Heart left ventricle (tissue), 16 donors: Measurements from ENCODE around the gene KLHDC10. TPM values are rescaled to one million over a fixed set of nuclear protein-coding genes. Genes with fewer than 3 reads are reported as not detected.

Experiments used
- ATAC-seq, 4 donors: fragments of 200-7000 bp; cut with Tn5 transposase; one replicate each; pipeline ENCODE4 v1.9.1; 2020 to 2022; ENCODE audit warnings: moderate library complexity in 4 of 4, mild to moderate bottlenecking in 3 of 4, moderate number of reproducible peaks in 1 of 4
- DNase-seq, 5 donors: peaks; one replicate each; pipeline ENCODE4 v3.0.0-alpha.2; 2020
- H3K27ac ChIP-seq, 12 donors: fragments of 200-600 bp; sonication (generic) in 4 of 12; one replicate each; pipeline versions ENCODE4 v1.5.0 to v1.8.0; 2016 to 2022; ENCODE audit warnings: mild to moderate bottlenecking in 2 of 12
- H3K27me3 ChIP-seq, 9 donors: fragments of 200-600 bp; sonication (generic) in 2 of 9; one replicate each; pipeline versions ENCODE4 v1.5.1 to v1.8.0; 2016 to 2022; ENCODE audit warnings: mild to moderate bottlenecking in 3 of 9
- H3K36me3 ChIP-seq, 9 donors: fragments of 200-600 bp; sonication (generic) in 2 of 9; one replicate each; pipeline versions ENCODE4 v1.5.0 to v1.8.0; 2018 to 2022; ENCODE audit warnings: mild to moderate bottlenecking in 2 of 9
- H3K4me1 ChIP-seq, 12 donors: fragments of 200-600 bp; sonication (generic) in 4 of 12; one replicate each; pipeline versions ENCODE4 v1.5.0 to v1.8.0; 2016 to 2022; ENCODE audit warnings: mild to moderate bottlenecking in 3 of 12
- H3K4me3 ChIP-seq, 12 donors: fragments of 200-600 bp; sonication (generic) in 4 of 12; one replicate each; pipeline versions ENCODE4 v1.5.0 to v1.8.0; 2017 to 2022; ENCODE audit warnings: mild to moderate bottlenecking in 9 of 12, moderate library complexity in 4 of 12
- H3K9me3 ChIP-seq, 12 donors: fragments of 200-600 bp; sonication (generic) in 4 of 12; one replicate each; pipeline versions ENCODE4 v1.5.0 to v1.8.0; 2016 to 2022; ENCODE audit warnings: mild to moderate bottlenecking in 1 of 12
- POLR2A ChIP-seq, 2 donors: fragments of 450-650 bp; IDR thresholded peaks; one replicate each; pipeline ENCODE4 v1.6.1; 2017; ENCODE audit warnings: antibody characterized with exemption in 2 of 2, mild to moderate bottlenecking in 2 of 2, moderate library complexity in 2 of 2
- WGBS, 4 donors: extraction: QIAGEN DNeasy Blood & Tissue Kit in 2 of 4; methylation state at CpG; one replicate each; pipeline versions ENCODE4 v1.1.5 to v1.1.7; 2013 to 2018; 5-methylcytosine and 5-hydroxymethylcytosine counted together
- intact Hi-C, 10 donors: fragments of 100-400 bp; cut with DNase I; formaldehyde crosslinking; loops; one replicate each; pipeline versions ENCODE4 v1.11.1 to v1.14.2; 2022
- polyA plus RNA-seq, 2 donors: library from polyadenylated mRNA; stranded (reverse); fragments of 200-250 nt; gene quantifications; one replicate each; pipeline ENCODE4 v1.2.3, GENCODE V29; 2013
- total RNA-seq, 9 donors: library from RNA; depleted of rRNA in 2 of 9; stranded (reverse); fragments of >200 nt in 2 of 9; fragmentation: NEBNext Ultra II Directional in 3 of 9; extraction: Animal tissue kit (Norgen Biotek cat#: 25700) in 3 of 9; gene quantifications; one replicate each; pipeline versions ENCODE4 v1.1.0 to v1.2.4, GENCODE V29; 2016 to 2023
- TF ChIP-seq, protein P1 (sequence below), 12 donors: fragments of 200-600 bp; sonication (generic) in 4 of 12; IDR thresholded peaks; one replicate each; pipeline versions ENCODE4 v1.5.0 to v1.8.0; 2018 to 2022; ENCODE audit warnings: antibody characterized with exemption in 12 of 12, mild to moderate bottlenecking in 5 of 12
- donor health status: ischemic (EF 13 %, LVEDD 7.1; RV severe dilation, severe dysfunction).
- donor health status: healthy with polysubstance abuse.
- donor health status: DM: no; HTN: yes; CAD: no.
- donor health status: DM: no; HTN: no; CAD: no.
- donor health status: ischemic (EF 25% LVEDD 6.9; RV normal size, moderate dysfunction).
- donor health status: ischemic (EF 25% LVEDD 5.7; RV mildly dilated, moderate dysfunction).
- donor health status: healthy.
- donor health status: DM: yes; HTN: yes; CAD: no.
- donor health status: ischemic (EF 35%, LVEDD 5.7; RV mildly dilated, moderate dysfunction).
- donor health status: nonischemic (EF 11% LVEDD 7.7; RV severe dilation, severe dysfunction).
- donor health status: DM: yes; HTN: yes; CAD: no.
- donor health status: PGD.
- donor health status: ischemic (EF 29% LVEDD 5.4; RV normal size, mild dysfunction).
- donor health status: nonischemic (EF 23%, LVEDD 6.1; RV moderate dilation, normal function).

Gene KLHDC10
- total and polyA plus RNA-seq, 11 donors, result 7.0 to 32.6 (median 26.4) TPM

DNA sequence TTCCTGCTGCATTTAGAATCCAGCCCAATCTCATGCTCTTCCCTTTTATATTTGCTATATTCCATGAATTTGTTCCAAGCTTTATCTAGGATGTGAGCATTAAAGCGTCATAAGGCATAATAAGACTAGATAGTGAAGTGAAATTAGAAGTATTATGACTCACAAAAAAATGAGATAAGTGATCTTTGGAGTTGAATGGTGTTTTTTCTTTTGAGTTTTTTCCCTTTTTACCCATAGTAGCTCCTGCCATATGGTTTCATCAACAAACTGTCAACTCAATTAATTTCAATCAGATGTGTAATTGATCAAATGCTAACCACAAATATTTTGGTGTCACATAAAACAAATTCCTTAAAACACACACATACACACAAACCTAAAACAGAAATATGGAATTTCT, 17.0 kb downstream of the KLHDC10 start:
- Histone ChIP-seq H3K9me3 (no peaks in the 10 kb centered on the region), H3K4me1 (peaks cover 0 to 19% (median 5%) of the 10 kb centered on the region in 12 donors), H3K36me3 (peaks cover 0 to 15% (median 0%) of the 10 kb centered on the region in 9 donors), H3K4me3 (no peak overlapping the region), H3K27me3 (no peaks in the 10 kb centered on the region), H3K27ac (no peak overlapping the region)
- no peak for DNase-seq
- no peak for ATAC-seq
- intact Hi-C loops, result no loop called here
- TF ChIP-seq POLR2A (IDR thresholded peaks at IDR 0.05), result no peak
- TF ChIP-seq, protein P1, sequence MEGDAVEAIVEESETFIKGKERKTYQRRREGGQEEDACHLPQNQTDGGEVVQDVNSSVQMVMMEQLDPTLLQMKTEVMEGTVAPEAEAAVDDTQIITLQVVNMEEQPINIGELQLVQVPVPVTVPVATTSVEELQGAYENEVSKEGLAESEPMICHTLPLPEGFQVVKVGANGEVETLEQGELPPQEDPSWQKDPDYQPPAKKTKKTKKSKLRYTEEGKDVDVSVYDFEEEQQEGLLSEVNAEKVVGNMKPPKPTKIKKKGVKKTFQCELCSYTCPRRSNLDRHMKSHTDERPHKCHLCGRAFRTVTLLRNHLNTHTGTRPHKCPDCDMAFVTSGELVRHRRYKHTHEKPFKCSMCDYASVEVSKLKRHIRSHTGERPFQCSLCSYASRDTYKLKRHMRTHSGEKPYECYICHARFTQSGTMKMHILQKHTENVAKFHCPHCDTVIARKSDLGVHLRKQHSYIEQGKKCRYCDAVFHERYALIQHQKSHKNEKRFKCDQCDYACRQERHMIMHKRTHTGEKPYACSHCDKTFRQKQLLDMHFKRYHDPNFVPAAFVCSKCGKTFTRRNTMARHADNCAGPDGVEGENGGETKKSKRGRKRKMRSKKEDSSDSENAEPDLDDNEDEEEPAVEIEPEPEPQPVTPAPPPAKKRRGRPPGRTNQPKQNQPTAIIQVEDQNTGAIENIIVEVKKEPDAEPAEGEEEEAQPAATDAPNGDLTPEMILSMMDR (IDR thresholded peaks at IDR 0.05), result no peak
- WGBS, 4 donors, result 54 to 67% (median 62%) methylated on average over 1 of the region's 1 CpG

DNA sequence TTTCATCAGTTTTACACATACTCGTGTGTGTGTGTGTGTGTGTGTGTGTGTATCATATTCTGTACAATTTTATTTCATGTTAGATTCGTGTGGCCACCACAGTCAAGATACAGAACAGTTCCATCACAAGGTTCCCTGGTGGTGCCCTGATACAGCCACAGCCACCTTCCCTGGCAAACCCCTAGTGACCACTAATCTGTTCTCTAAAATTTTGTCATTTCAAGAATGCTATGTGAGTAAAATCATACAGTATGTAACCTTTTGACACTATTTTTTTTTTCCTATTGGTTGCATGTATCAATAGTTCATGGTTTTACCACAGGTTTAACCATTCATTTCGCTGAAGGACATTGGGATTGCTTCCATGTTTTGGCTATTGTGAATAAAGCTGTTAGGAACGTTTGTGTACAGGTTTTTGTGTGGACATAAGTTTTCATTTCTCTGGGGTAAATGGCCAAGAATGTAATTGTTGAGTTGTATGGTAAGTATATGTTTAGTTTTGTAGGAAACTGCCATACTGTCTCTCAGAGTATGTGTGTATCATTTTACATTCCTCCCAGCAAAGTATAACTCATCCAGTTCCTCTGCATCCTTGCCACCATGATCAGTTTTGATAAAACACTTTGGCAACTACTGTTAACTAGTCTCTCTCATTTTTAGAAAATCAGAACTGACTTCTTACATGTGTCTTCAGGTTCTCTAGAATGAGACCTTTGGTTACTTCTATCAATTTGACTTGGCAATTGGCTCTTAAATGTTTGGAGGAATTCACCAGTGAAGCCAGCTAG, 20.6 kb downstream of the KLHDC10 start:
- no peaks in the 10 kb centered on the region for H3K9me3 ChIP-seq
- H3K27me3 ChIP-seq, result no peaks in the 10 kb centered on the region
- peaks cover 0 to 22% (median 7%) of the 10 kb centered on the region in 12 donors for H3K4me1 ChIP-seq
- WGBS, 4 donors, result 66 to 71% (median 68%) methylated on average over 4 of the region's 4 CpGs
- intact Hi-C loops, result no loop called here
- no peak for ATAC-seq
- peaks cover 0 to 3% (median 0%) of the 10 kb centered on the region in 9 donors for H3K36me3 ChIP-seq
- TF ChIP-seq, protein P1 (IDR thresholded peaks at IDR 0.05), result no peak
- TF ChIP-seq POLR2A (IDR thresholded peaks at IDR 0.05), result no peak
- no peak for DNase-seq
- H3K4me3 ChIP-seq, result no peak overlapping the region
- no peak overlapping the region for H3K27ac ChIP-seq

DNA sequence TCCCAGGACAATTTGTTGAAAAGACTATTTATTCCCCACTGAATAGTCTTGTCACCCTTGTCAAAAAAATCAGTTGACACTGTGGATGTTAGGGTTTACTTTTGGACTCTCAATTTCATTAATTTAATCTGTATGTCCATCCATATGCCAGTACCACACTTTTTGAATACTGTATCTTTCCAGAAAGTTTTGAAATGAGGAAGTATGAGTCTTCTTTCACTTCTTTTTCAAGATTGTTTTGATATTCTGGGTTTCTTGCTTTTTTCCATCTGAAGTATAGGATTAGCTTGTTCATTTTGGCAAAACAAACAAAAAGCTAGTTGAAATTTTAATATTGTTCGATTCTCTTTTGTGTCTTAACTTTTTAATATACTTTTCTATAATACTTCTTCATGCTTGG, 21.7 kb downstream of the KLHDC10 start:
- DNase-seq, result no peak
- WGBS, 4 donors, result 89 to 97% (median 95%) methylated on average over 1 of the region's 1 CpG
- H3K9me3 ChIP-seq, result no peaks in the 10 kb centered on the region
- intact Hi-C loops, result no loop called here
- H3K36me3 ChIP-seq, result peaks cover 0 to 3% (median 0%) of the 10 kb centered on the region in 9 donors
- TF ChIP-seq, protein P1 (IDR thresholded peaks at IDR 0.05), result no peak
- TF ChIP-seq POLR2A (IDR thresholded peaks at IDR 0.05), result no peak
- no peaks in the 10 kb centered on the region for H3K27me3 ChIP-seq
- H3K4me3 ChIP-seq, result no peak overlapping the region
- no peak overlapping the region for H3K27ac ChIP-seq
- peaks cover 0 to 20% (median 4%) of the 10 kb centered on the region in 12 donors for H3K4me1 ChIP-seq
- ATAC-seq, result no peak

DNA sequence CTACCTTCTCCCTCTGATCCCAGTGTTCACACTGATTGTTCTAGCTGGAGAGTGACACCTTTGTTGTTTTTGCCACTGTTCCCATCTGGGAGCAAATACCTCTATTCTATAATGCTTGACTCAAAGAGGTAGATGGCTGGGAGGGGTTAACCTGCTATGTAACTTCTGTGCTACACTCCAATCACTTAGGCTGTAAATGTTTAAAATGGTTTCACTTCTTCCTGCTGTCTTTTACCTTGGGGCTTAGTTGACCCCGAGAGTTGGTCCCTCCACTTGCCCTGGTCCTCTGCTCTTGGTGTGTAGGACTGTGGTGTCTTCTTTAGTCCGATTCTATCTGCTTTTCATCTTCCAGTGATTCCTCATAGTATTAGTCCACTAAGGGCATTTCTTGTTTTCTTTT, 22.3 kb downstream of the KLHDC10 start:
- H3K27ac ChIP-seq, result no peak overlapping the region
- H3K36me3 ChIP-seq, result peaks cover 0 to 3% (median 0%) of the 10 kb centered on the region in 9 donors
- DNase-seq, result no peak
- 92 to 96% (median 94%) methylated on average over 2 of the region's 2 CpGs for WGBS, 4 donors
- intact Hi-C loops, result no loop called here
- no peak overlapping the region for H3K4me3 ChIP-seq
- no peaks in the 10 kb centered on the region for H3K27me3 ChIP-seq
- peaks cover 0 to 16% (median 2%) of the 10 kb centered on the region in 12 donors for H3K4me1 ChIP-seq
- no peak for TF ChIP-seq POLR2A (IDR thresholded peaks at IDR 0.05)
- TF ChIP-seq, protein P1 (IDR thresholded peaks at IDR 0.05), result no peak
- H3K9me3 ChIP-seq, result no peaks in the 10 kb centered on the region
- no peak for ATAC-seq
